PFSK-1 (cell line): ENCODE results near the gene EID1.

ENCODE experiments used
- POLR2AphosphoS5 ChIP-seq: IDR thresholded peaks from 2 replicates; pipeline ENCODE4 v1.6.1; 2012; ENCODE audit warnings: low read depth, mild to moderate bottlenecking, control low read depth, low read length, moderate library complexity
- SIN3A ChIP-seq: IDR thresholded peaks from 2 replicates; pipeline ENCODE4 v1.6.1; 2012; ENCODE audit warnings: mild to moderate bottlenecking, low read length, moderate library complexity, borderline replicate concordance; ENCODE audit not compliant: insufficient read depth

DNA sequence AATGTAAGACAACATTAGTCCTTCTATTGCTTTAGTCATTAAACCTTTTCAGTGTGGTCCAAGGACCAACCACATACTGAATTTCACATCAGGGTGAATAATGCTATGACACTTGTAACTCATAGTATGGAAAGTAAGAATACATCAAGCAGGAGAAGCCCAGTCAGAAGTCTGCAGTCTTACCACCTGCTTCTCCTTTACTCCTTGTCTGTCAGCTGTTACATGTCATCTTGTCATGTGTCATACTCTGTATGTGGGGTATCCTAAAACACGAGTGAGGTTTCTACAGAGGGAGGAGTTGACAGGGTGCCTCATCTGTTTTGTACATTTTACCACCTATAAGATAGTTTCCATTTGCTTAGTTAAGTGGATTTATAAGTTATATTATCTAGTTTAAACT, 32.8 kb upstream of the EID1 start:
- TF ChIP-seq POLR2AphosphoS5 (0 out of 2 replicates have a peak, but pooled peaks have one; percentile 4), SIN3A (no peak)
